HepG2 (cell line): ENCODE data around the gene YPEL4. TPM values are rescaled to one million over a fixed set of nuclear protein-coding genes. Genes with fewer than 3 reads are reported as not detected.
A peak's percentile ranks its signal among the peaks of the same experiment; 100 is the strongest.

Experiments used
- ATAC-seq: fragments of 200-7000 bp; cut with Tn5 transposase; 3 replicates; pipeline ENCODE4 v1.9.1; 2020; ENCODE audit warnings: mild to moderate bottlenecking, moderate library complexity
- BruUV-seq: library from RNA; stranded (reverse); fragments of 400-500 nt; replicated peaks from 2 replicates; lab custom pipeline; 2021; lab: Mats Ljungman, UMichigan
- CTCF ChIA-PET: fragments of 300-600 bp; formaldehyde crosslinking; extraction: SDS; loops from one replicate; lab custom pipeline; 2021; ENCODE audit warnings: low total read pairs, inconsistent platforms, low intra/inter-chr PET ratio; lab: Yijun Ruan, JAX
- POLR2A ChIA-PET: fragments of 350-600 bp; sonication (Branson Sonifier 250); formaldehyde crosslinking; loops from one replicate; lab custom pipeline; 2020; ENCODE audit warnings: antibody characterized with exemption, inconsistent platforms; lab: Yijun Ruan, JAX
- DNase-seq: peaks from one replicate; pipeline ENCODE4 v3.0.0-alpha.2; 2015; ENCODE audit warnings: low spot score
- FAIRE-seq: peaks from 3 replicates; lab custom pipeline; 2011; peaks lifted over from hg19 to GRCh38; lab: Jason Lieb, UNC
- H2AFZ ChIP-seq: one replicate; pipeline ENCODE4 v1.6.1; 2011; ENCODE audit warnings: low read length, inconsistent platforms
- H3K27ac ChIP-seq: fragments of 300-600 bp; 3 replicates; pipeline ENCODE4 v1.8.0; 2011; ENCODE audit warnings: mixed run types, mild to moderate bottlenecking, mixed read lengths, low read length, inconsistent platforms; ENCODE audit not compliant: insufficient read depth; ENCODE audit errors: extremely low read length
- H3K27me3 ChIP-seq, 2 experiments: fragments of 200-600 bp in 1 of 2; 2 replicates in 1 of 2; 3 replicates in 1 of 2; pipeline versions ENCODE4 v1.6.0 to v1.8.0; 2011; ENCODE audit warnings: low read length in 2 of 2, mild to moderate bottlenecking in 2 of 2, moderate library complexity in 2 of 2, inconsistent platforms in 1 of 2; ENCODE audit not compliant: insufficient read depth in 2 of 2, control insufficient read depth in 1 of 2
- H3K36me3 ChIP-seq, 2 experiments: fragments of 200-600 bp in 1 of 2; replicated peaks in 1 of 2; 2 replicates in 1 of 2; 3 replicates in 1 of 2; pipeline versions ENCODE4 v1.5.1 to v1.8.0; 2011; ENCODE audit warnings: low read length in 2 of 2, inconsistent platforms in 1 of 2; ENCODE audit not compliant: insufficient read depth in 2 of 2, control insufficient read depth in 1 of 2
- H3K4me1 ChIP-seq: 2 replicates; pipeline ENCODE4 v1.5.1; 2012; ENCODE audit warnings: low read length, inconsistent platforms; ENCODE audit not compliant: insufficient read depth
- H3K4me2 ChIP-seq: 2 replicates; pipeline ENCODE4 v1.6.0; 2011; ENCODE audit warnings: low read depth, low read length, inconsistent platforms
- H3K4me3 ChIP-seq, 3 experiments: fragments of 200-600 bp in 1 of 3; sonication (generic), shearing (Covaris generic) in 1 of 3; replicated peaks in 1 of 3; 2 replicates each; pipeline ENCODE4 v1.5.1; 2011 to 2016; ENCODE audit warnings: low read length in 3 of 3, inconsistent platforms in 2 of 3, low read depth in 2 of 3, mild to moderate bottlenecking in 2 of 3, control low read depth in 1 of 3, mixed read lengths in 1 of 3; ENCODE audit not compliant: insufficient read depth in 1 of 3
- H3K79me2 ChIP-seq: one replicate; pipeline ENCODE4 v1.6.1; 2011; ENCODE audit warnings: low read length, inconsistent platforms; ENCODE audit not compliant: insufficient read depth
- H3K9ac ChIP-seq: 2 replicates; pipeline ENCODE4 v1.6.0; 2011; ENCODE audit warnings: mild to moderate bottlenecking, low read depth, low read length, inconsistent platforms; ENCODE audit not compliant: insufficient read depth
- H3K9me3 ChIP-seq: 2 replicates; pipeline ENCODE4 v1.5.1; 2012; ENCODE audit warnings: mild to moderate bottlenecking, low read length
- H4K20me1 ChIP-seq: 2 replicates; pipeline ENCODE4 v1.6.0; 2011; ENCODE audit warnings: inconsistent platforms, mild to moderate bottlenecking, low read length, moderate library complexity; ENCODE audit not compliant: insufficient read depth
- ASH2L ChIP-seq: fragments of 300-600, 200-600 bp; sonication (generic); IDR thresholded peaks from 2 replicates; pipeline ENCODE4 v1.7.0; 2017; ENCODE audit warnings: low read depth, mild to moderate bottlenecking, moderate library complexity, mixed read lengths, low read length; ENCODE audit not compliant: insufficient read length
- CCAR2 ChIP-seq: fragments of 200-400 bp; formaldehyde crosslinking; optimal IDR thresholded peaks from 2 replicates; pipeline ENCODE3; 2018; ENCODE audit warnings: low read depth, mild to moderate bottlenecking, low read length, moderate library complexity
- HNF1B ChIP-seq: sonication (generic); formaldehyde crosslinking; IDR thresholded peaks from 2 replicates; pipeline ENCODE4 v1.5.1; 2020; ENCODE audit warnings: mild to moderate bottlenecking, moderate library complexity, missing genetic modification reagents
- KDM5A ChIP-seq: fragments of 200-600 bp; sonication (generic); IDR thresholded peaks from 2 replicates; pipeline ENCODE4 v1.7.0; 2018; ENCODE audit warnings: antibody characterized with exemption, mild to moderate bottlenecking, low read length, borderline replicate concordance
- REXO4 ChIP-seq: sonication (generic); formaldehyde crosslinking; IDR thresholded peaks from 2 replicates; pipeline ENCODE4 v1.8.0; 2022; ENCODE audit warnings: missing genetic modification reagents, mild to moderate bottlenecking, borderline replicate concordance
- ZNF34 ChIP-seq: sonication (generic); formaldehyde crosslinking; IDR thresholded peaks from 2 replicates; pipeline ENCODE4 v1.4.0; 2020; ENCODE audit warnings: mild to moderate bottlenecking, missing genetic modification reagents, borderline replicate concordance
- WGBS: methylation state at CpG from one replicate; pipeline ENCODE4 v1.1.6; 2017; ENCODE audit warnings: low lambda C conversion rate; 5-methylcytosine and 5-hydroxymethylcytosine counted together
- in situ Hi-C: cut with HindIII; loops from 2 replicates; pipeline ENCODE4 v1.10.0; 2017; ENCODE audit warnings: low pct_unique_long_range_greater_than_20kb; ENCODE audit not compliant: extremely low pct_ligation_motif_present
- intact Hi-C: fragments of 100-400 bp; cut with micrococcal nuclease; formaldehyde crosslinking; loops from one replicate; pipeline ENCODE4 v1.10.0; 2022; ENCODE audit not compliant: unreplicated experiment
- polyA plus RNA-seq, 8 experiments: library from polyadenylated mRNA; depleted of rRNA in 3 of 8; stranded (reverse) in 7 of 8; unstranded in 1 of 8; fragments of >200 nt; fragmentation: Illumina TruSeq in 4 of 8; extraction: Trizol in 4 of 8; gene quantifications; 2 replicates each; pipeline versions ENCODE4 v1.2.1 to v1.2.3, GENCODE V29; 2011 to 2016; ENCODE audit warnings: low read depth in 4 of 8, missing spikeins in 1 of 8, mixed read lengths in 1 of 8; ENCODE audit not compliant: insufficient read depth in 1 of 8
- total RNA-seq, 5 experiments: library from RNA; depleted of rRNA; stranded (reverse); fragments of >200 nt; fragmentation: Illumina TruSeq; extraction: Trizol; gene quantifications; 2 replicates each; pipeline ENCODE4 v1.2.3, GENCODE V29; 2016; ENCODE audit warnings: low read depth in 1 of 5
- TF ChIP-seq, protein P1 (sequence below): sonication (generic); formaldehyde crosslinking; IDR thresholded peaks from 2 replicates; pipeline ENCODE4 v1.4.0; 2020; ENCODE audit warnings: missing genetic modification reagents, mild to moderate bottlenecking, borderline replicate concordance

Gene YPEL4
- total and polyA plus RNA-seq, 2 of the 13 experiments (the other 11 are each of a cell fraction or from before 2014, with no cell fraction given) = 0.04 TPM; not detected in 1

DNA sequence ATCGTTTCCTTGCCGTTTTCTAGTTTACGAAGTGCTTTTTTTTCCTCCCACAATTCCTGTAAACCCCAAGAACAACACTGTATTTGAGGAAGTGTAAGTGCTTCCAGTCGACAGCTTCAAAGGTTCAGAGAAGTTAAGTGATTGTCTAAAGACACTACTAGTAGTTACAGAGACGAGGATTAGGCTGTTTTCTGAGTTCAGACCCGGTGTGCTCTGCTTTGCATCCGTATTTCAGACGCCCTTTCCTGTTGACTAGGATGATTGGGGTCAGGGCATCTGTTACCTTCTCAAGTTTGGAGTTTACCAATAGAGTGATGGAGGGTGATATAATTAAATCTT is 8.3 kb upstream of the YPEL4 start:
- intact Hi-C loops = no loop called here
- Histone ChIP-seq H3K27me3 (peaks cover 0 to 4% of the 10 kb centered on the region in 2 experiments; a peak in 1 of 5 replicates), H3K79me2 (peaks cover 20% of the 10 kb centered on the region), H3K4me2 (peak overlapping the region; percentile 86), H4K20me1 (no peaks in the 10 kb centered on the region), H3K27ac (peak overlapping the region; percentile 50), H2AFZ (no peak overlapping the region), H3K9me3 (no peaks in the 10 kb centered on the region), H3K36me3 (peaks cover 11 to 22% of the 10 kb centered on the region in 2 experiments), H3K9ac (peak overlapping the region; percentile 89), H3K4me1 (peaks cover 18% of the 10 kb centered on the region; the same call in 1 of the 2 replicates), H3K4me3 (peak overlapping the region; percentile 76 to 90 (median 82))
- WGBS = under 1% methylated on average over 8 of the region's 8 CpGs
- DNase-seq (no peak), FAIRE-seq (peak; percentile 37), ATAC-seq (no peak)
- in situ Hi-C loops = loop anchor here (25.0 kb wide), 2 partner anchors 629 to 854 kb away; partner anchors contain the start of gene OR5B21
- TSS peak; percentile 88 for BruUV-seq
- CTCF ChIA-PET = no interaction called here
- TF ChIP-seq CCAR2 (no peak), HNF1B (CRISPR knock-in tag) (no peak), ASH2L (peak; percentile 0), ZNF34 (CRISPR knock-in tag) (no peak), REXO4 (no peak), KDM5A (peak; percentile 74)
- TF ChIP-seq, protein P1, sequence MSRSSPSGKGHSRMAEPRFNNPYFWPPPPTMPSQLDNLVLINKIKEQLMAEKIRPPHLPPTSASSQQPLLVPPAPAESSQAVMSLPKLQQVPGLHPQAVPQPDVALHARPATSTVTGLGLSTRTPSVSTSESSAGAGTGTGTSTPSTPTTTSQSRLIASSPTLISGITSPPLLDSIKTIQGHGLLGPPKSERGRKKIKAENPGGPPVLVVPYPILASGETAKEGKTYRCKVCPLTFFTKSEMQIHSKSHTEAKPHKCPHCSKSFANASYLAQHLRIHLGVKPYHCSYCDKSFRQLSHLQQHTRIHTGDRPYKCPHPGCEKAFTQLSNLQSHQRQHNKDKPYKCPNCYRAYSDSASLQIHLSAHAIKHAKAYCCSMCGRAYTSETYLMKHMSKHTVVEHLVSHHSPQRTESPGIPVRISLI (CRISPR knock-in tag) = no peak
- POLR2A ChIA-PET = interaction anchor here (2.1 kb wide), 1 partner anchor 9 kb away, joined by 7 read pairs; no protein-coding TSS in a partner anchor
